ENCODE results near the gene AP5B1. TPM values are rescaled to one million over a fixed set of nuclear protein-coding genes. Genes with fewer than 3 reads are reported as not detected.

The AP5B1 gene
- total and polyA plus RNA-seq, 9 of the 15 experiments (the other 6 are each of a cell fraction or from before 2014, with no cell fraction given): 0.51 to 24.2 (median 5.1) TPM

DNA sequence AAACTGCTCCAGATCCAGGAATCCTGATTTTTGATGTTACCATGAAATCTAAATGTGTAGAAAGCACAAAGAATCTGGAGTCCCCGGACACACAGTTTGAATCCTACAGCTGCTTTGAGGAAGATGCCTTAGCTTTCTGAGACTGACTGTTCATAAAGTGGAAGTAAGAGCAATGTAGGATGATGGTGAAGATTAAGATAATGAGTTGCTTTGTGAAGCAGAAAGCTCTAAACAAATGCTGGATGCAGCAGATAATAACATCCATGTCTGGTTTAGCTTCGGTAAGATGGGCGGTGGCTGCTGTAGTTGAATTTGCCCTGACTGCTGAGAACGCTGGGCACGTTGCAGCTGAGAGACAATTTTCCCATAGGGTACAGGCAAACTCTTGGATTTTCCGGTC is 26.2 kb upstream of the AP5B1 start (continued):
- TF ChIP-seq DIDO1 (tag; IDR thresholded peaks at IDR 0.05; ENCODE audit: low read depth) (no peak), MEF2D (tag; conservative IDR thresholded peaks at IDR 0.05; ENCODE audit: low read depth) (no peak), ZNF12 (CRISPR knock-in tag; IDR thresholded peaks at IDR 0.05) (no peak), NCOR1 (IDR thresholded peaks at IDR 0.05) (no peak), TCF3 (CRISPR knock-in tag; IDR thresholded peaks at IDR 0.05) (peak; percentile 82), NUFIP1 (IDR thresholded peaks at IDR 0.05; ENCODE audit: partially characterized antibody) (no peak), CBFA2T3 (IDR thresholded peaks at IDR 0.05) (peak; percentile 68), FOXJ3 (CRISPR knock-in tag; IDR thresholded peaks at IDR 0.05) (no peak), POLR2H (tag; IDR thresholded peaks at IDR 0.05; ENCODE audit: low read depth) (no peak), ZNF3 (CRISPR knock-in tag; IDR thresholded peaks at IDR 0.05) (no peak), ZKSCAN8 (CRISPR knock-in tag; IDR thresholded peaks at IDR 0.05) (no peak), TOE1 (IDR thresholded peaks at IDR 0.05; ENCODE audit: borderline replicate concordance) (no peak), TOE1 (CRISPR knock-in tag; IDR thresholded peaks at IDR 0.05; ENCODE audit: borderline replicate concordance, low read depth) (no peak), ATF1 (CRISPR knock-in tag; IDR thresholded peaks at IDR 0.05) (no peak), ATF1 (tag; IDR thresholded peaks at IDR 0.05) (no peak), ILF3 (IDR thresholded peaks at IDR 0.05; ENCODE audit: borderline replicate concordance) (no peak), KLF16 (IDR thresholded peaks at IDR 0.05) (peak; percentile 9; the same call in 1 of the 2 replicates), ZBTB17 (CRISPR knock-in tag; IDR thresholded peaks at IDR 0.05) (no peak), HSF4 (CRISPR knock-in tag; IDR thresholded peaks at IDR 0.05; ENCODE audit: borderline replicate concordance) (no peak), ZNF311 (CRISPR knock-in tag; IDR thresholded peaks at IDR 0.05) (no peak)
- TF ChIP-seq, protein P1, sequence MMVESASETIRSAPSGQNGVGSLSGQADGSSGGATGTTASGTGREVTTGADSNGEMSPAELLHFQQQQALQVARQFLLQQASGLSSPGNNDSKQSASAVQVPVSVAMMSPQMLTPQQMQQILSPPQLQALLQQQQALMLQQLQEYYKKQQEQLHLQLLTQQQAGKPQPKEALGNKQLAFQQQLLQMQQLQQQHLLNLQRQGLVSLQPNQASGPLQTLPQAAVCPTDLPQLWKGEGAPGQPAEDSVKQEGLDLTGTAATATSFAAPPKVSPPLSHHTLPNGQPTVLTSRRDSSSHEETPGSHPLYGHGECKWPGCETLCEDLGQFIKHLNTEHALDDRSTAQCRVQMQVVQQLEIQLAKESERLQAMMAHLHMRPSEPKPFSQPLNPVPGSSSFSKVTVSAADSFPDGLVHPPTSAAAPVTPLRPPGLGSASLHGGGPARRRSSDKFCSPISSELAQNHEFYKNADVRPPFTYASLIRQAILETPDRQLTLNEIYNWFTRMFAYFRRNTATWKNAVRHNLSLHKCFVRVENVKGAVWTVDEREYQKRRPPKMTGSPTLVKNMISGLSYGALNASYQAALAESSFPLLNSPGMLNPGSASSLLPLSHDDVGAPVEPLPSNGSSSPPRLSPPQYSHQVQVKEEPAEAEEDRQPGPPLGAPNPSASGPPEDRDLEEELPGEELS (CRISPR knock-in tag; IDR thresholded peaks at IDR 0.05; ENCODE audit: borderline replicate concordance): no peak
- TF ChIP-seq, protein P2, sequence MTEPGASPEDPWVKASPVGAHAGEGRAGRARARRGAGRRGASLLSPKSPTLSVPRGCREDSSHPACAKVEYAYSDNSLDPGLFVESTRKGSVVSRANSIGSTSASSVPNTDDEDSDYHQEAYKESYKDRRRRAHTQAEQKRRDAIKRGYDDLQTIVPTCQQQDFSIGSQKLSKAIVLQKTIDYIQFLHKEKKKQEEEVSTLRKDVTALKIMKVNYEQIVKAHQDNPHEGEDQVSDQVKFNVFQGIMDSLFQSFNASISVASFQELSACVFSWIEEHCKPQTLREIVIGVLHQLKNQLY (CRISPR knock-in tag; conservative IDR thresholded peaks at IDR 0.05): no peak
- TF ChIP-seq, protein P3, sequence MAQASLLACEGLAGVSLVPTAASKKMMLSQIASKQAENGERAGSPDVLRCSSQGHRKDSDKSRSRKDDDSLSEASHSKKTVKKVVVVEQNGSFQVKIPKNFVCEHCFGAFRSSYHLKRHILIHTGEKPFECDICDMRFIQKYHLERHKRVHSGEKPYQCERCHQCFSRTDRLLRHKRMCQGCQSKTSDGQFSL (CRISPR knock-in tag; IDR thresholded peaks at IDR 0.05): no peak
- TF ChIP-seq, protein P3 (tag; IDR thresholded peaks at IDR 0.05): no peak
- TF ChIP-seq, protein P4, sequence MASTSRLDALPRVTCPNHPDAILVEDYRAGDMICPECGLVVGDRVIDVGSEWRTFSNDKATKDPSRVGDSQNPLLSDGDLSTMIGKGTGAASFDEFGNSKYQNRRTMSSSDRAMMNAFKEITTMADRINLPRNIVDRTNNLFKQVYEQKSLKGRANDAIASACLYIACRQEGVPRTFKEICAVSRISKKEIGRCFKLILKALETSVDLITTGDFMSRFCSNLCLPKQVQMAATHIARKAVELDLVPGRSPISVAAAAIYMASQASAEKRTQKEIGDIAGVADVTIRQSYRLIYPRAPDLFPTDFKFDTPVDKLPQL (IDR thresholded peaks at IDR 0.05; ENCODE audit: extremely low read depth, insufficient read length): no peak
- TF ChIP-seq, protein P5, sequence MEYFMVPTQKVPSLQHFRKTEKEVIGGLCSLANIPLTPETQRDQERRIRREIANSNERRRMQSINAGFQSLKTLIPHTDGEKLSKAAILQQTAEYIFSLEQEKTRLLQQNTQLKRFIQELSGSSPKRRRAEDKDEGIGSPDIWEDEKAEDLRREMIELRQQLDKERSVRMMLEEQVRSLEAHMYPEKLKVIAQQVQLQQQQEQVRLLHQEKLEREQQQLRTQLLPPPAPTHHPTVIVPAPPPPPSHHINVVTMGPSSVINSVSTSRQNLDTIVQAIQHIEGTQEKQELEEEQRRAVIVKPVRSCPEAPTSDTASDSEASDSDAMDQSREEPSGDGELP (CRISPR knock-in tag; IDR thresholded peaks at IDR 0.05; ENCODE audit: borderline replicate concordance): no peak
